Measurements from ENCODE around the gene MYBPC1. TPM values are rescaled to one million over a fixed set of nuclear protein-coding genes. Genes with fewer than 3 reads are reported as not detected.

The MYBPC1 gene
- total RNA-seq, 1 experiment from 2014 or later: not detected

DNA sequence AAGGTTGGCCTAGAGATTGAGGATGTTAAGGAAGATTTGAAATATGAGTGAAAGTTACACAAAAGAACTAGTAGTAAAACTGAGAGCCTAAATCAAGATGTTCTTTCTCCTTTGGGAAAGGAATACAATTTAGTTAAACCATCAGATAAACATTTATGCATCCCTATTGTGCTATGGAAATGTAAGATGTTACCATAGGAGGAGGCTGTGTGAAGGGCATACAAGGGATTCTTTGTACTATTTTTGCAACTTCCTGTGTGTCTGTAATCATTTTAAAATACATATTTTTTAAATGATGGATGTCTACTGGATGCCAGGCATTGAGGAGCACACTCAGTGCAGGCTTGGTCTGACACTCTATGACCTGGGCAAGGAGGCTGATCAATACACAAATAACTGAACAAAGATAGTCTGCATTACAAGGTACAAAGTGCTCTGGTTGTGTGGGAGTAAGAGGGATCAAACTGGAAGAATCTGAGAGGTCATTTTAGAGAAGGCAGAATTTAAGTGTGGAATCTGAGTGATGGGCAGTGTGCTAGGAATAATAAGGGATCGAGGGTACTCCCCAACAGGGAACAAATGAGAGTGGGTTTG lies 96.8 kb downstream of the MYBPC1 start:
- CTCF ChIA-PET: no interaction called here
- no peak for DNase-seq
- no TSS peak for BruUV-seq (replicated peaks)
- no peaks in the 10 kb centered on the region for H4K20me1 ChIP-seq (ENCODE audit: insufficient read depth)
- H3K79me2 ChIP-seq (ENCODE audit: low read depth): no peaks in the 10 kb centered on the region
- no peaks in the 10 kb centered on the region for H3K9me2 ChIP-seq (ENCODE audit: insufficient read depth)
- H3K4me1 ChIP-seq (replicated peaks; ENCODE audit: insufficient read depth): peaks cover 15% of the 10 kb centered on the region
- peaks cover 2% of the 10 kb centered on the region; the same call in 1 of the 2 replicates for H3F3A ChIP-seq (ENCODE audit: insufficient read depth, low read depth)
- no peak overlapping the region for H3K27ac ChIP-seq
- H3K4me2 ChIP-seq: no peak overlapping the region
- H3K4me3 ChIP-seq: no peak overlapping the region
- POLR2A ChIA-PET (ENCODE audit: unreplicated experiment): no interaction called here
- H2AFZ ChIP-seq: no peak overlapping the region
- no peak for TF ChIP-seq EZH2 (IDR thresholded peaks at IDR 0.05; ENCODE audit: low read depth)
- TF ChIP-seq, protein P1, sequence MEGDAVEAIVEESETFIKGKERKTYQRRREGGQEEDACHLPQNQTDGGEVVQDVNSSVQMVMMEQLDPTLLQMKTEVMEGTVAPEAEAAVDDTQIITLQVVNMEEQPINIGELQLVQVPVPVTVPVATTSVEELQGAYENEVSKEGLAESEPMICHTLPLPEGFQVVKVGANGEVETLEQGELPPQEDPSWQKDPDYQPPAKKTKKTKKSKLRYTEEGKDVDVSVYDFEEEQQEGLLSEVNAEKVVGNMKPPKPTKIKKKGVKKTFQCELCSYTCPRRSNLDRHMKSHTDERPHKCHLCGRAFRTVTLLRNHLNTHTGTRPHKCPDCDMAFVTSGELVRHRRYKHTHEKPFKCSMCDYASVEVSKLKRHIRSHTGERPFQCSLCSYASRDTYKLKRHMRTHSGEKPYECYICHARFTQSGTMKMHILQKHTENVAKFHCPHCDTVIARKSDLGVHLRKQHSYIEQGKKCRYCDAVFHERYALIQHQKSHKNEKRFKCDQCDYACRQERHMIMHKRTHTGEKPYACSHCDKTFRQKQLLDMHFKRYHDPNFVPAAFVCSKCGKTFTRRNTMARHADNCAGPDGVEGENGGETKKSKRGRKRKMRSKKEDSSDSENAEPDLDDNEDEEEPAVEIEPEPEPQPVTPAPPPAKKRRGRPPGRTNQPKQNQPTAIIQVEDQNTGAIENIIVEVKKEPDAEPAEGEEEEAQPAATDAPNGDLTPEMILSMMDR (conservative IDR thresholded peaks at IDR 0.05): no peak
- no peaks in the 10 kb centered on the region for H3K36me3 ChIP-seq (ENCODE audit: low read depth)
- no peaks in the 10 kb centered on the region for H3K27me3 ChIP-seq (ENCODE audit: insufficient read depth, low read depth)
- intact Hi-C loops (cut with micrococcal nuclease; ENCODE audit: unreplicated experiment): no loop called here
- no peaks in the 10 kb centered on the region for H3K9me3 ChIP-seq (ENCODE audit: insufficient read depth, low read depth)

DNA sequence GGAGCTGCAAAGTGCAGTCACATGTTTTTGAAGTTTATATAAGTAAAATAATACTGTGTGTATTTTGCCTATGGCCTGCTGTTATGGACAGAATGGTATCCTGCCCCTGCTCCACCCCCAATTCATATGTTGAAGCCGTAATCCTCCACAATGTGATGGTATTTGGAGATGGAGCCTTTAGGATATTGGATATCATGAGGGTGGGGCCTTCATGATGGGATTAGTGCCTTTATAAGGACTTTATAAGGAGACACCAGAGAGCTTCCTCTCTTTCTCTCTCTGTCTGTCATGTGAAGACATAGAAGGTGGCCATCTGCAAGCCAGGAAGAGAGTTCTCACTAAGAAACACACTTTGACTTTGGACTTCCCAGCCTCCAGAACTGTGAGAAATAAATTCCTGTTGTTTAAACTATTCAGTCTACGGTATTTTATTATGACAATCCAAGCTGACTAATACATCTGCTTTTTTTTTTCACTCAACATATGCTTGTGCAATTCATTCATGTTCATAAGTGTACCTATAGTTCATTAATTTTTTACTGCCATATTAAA lies 99.6 kb downstream of the MYBPC1 start:
- no TSS peak for BruUV-seq (replicated peaks)
- H3K27ac ChIP-seq: no peak overlapping the region
- no peak for TF ChIP-seq EZH2 (IDR thresholded peaks at IDR 0.05; ENCODE audit: low read depth)
- TF ChIP-seq, protein P1 (conservative IDR thresholded peaks at IDR 0.05): no peak
- H3K9me3 ChIP-seq (ENCODE audit: insufficient read depth, low read depth): no peaks in the 10 kb centered on the region
- no peaks in the 10 kb centered on the region for H3K9me2 ChIP-seq (ENCODE audit: insufficient read depth)
- no peak for DNase-seq
- POLR2A ChIA-PET (ENCODE audit: unreplicated experiment): no interaction called here
- H3K4me2 ChIP-seq: no peak overlapping the region
- no peak overlapping the region for H3K4me3 ChIP-seq
- H3F3A ChIP-seq (ENCODE audit: insufficient read depth, low read depth): peaks cover 8% of the 10 kb centered on the region; the same call in 1 of the 2 replicates
- no peak overlapping the region for H2AFZ ChIP-seq
- intact Hi-C loops (cut with micrococcal nuclease; ENCODE audit: unreplicated experiment): no loop called here
- H4K20me1 ChIP-seq (ENCODE audit: insufficient read depth): no peaks in the 10 kb centered on the region
- H3K27me3 ChIP-seq (ENCODE audit: insufficient read depth, low read depth): no peaks in the 10 kb centered on the region
- H3K4me1 ChIP-seq (replicated peaks; ENCODE audit: insufficient read depth): peaks cover 27% of the 10 kb centered on the region
- H3K79me2 ChIP-seq (ENCODE audit: low read depth): peaks cover 5% of the 10 kb centered on the region; the same call in 1 of the 2 replicates
- CTCF ChIA-PET: no interaction called here
- H3K36me3 ChIP-seq (ENCODE audit: low read depth): no peaks in the 10 kb centered on the region

DNA sequence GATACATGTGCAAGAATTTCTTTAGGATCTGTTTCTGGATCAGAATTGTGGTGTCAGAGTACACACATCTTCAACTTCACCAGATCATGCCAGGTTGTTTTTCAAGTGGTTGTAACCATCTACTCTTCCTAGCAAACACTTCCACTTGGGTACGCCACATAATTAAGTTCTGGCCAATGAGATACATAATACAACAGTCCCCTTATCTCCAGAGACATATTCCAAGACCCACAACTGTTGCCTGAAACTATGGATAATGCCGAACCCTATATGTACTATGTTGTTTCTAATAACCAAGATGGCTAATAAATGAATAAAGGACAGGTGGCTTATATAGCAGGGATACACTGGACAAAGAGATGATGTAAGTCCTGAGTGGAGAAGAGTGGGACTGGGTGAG lies 100.2 kb downstream of the MYBPC1 start:
- DNase-seq: no peak
- intact Hi-C loops (cut with micrococcal nuclease; ENCODE audit: unreplicated experiment): no loop called here
- H4K20me1 ChIP-seq (ENCODE audit: insufficient read depth): no peaks in the 10 kb centered on the region

More for the DNA sequence above, 100.2 kb downstream of the MYBPC1 start:
- H3K27ac ChIP-seq: no peak overlapping the region
- no peaks in the 10 kb centered on the region for H3K36me3 ChIP-seq (ENCODE audit: low read depth)
- TF ChIP-seq, protein P1 (conservative IDR thresholded peaks at IDR 0.05): no peak
- no peak for TF ChIP-seq EZH2 (IDR thresholded peaks at IDR 0.05; ENCODE audit: low read depth)
- H3K4me1 ChIP-seq (replicated peaks; ENCODE audit: insufficient read depth): peaks cover 27% of the 10 kb centered on the region
- H3K4me3 ChIP-seq: no peak overlapping the region
- no peaks in the 10 kb centered on the region for H3K27me3 ChIP-seq (ENCODE audit: insufficient read depth, low read depth)
- ChIA-PET CTCF (interaction anchor here (0.7 kb wide), 1 partner anchor 26 kb away, joined by 3 read pairs; no protein-coding TSS in a partner anchor), POLR2A (ENCODE audit: unreplicated experiment) (no interaction called here)
- H2AFZ ChIP-seq: no peak overlapping the region
- peaks cover 8% of the 10 kb centered on the region; the same call in 1 of the 2 replicates for H3F3A ChIP-seq (ENCODE audit: insufficient read depth, low read depth)
- no peaks in the 10 kb centered on the region for H3K9me2 ChIP-seq (ENCODE audit: insufficient read depth)
- peaks cover 9% of the 10 kb centered on the region; the same call in 1 of the 2 replicates for H3K79me2 ChIP-seq (ENCODE audit: low read depth)
- peak overlapping the region; percentile 10; the same call in 1 of the 2 replicates for H3K4me2 ChIP-seq
- H3K9me3 ChIP-seq (ENCODE audit: insufficient read depth, low read depth): no peaks in the 10 kb centered on the region
- no TSS peak for BruUV-seq (replicated peaks)
